CD14-positive monocyte (primary cell): Measurements from ENCODE around the gene UFSP1. TPM values are rescaled to one million over a fixed set of nuclear protein-coding genes. Genes with fewer than 3 reads are reported as not detected.
"Not testable (repeated sequence)": the region's sequence is repeated elsewhere in the genome, so short reads cannot be mapped to it uniquely, and the experiment has no call there.

Experiments
- DNase-seq, 3 donors: peaks; one replicate each; pipeline ENCODE4 v3.0.0-alpha.2; 2011 to 2022
- H2AFZ ChIP-seq: 2 replicates; pipeline ENCODE4 v1.6.0; 2012; ENCODE audit warnings: mild to moderate bottlenecking, low read depth, low read length, inconsistent platforms; ENCODE audit not compliant: insufficient read depth, poor library complexity, severe bottlenecking
- H3K27ac ChIP-seq, 2 donors: 1 replicate in 1 of 2; 2 replicates in 1 of 2; pipeline ENCODE4 v1.5.1; 2012 to 2013; ENCODE audit warnings: low read length in 2 of 2, control low read depth in 1 of 2, inconsistent platforms in 1 of 2, low read depth in 1 of 2, mild to moderate bottlenecking in 1 of 2
- H3K27me3 ChIP-seq, 2 donors: one replicate each; pipeline versions ENCODE4 v1.6.0 to v1.6.1; 2011 to 2013; ENCODE audit warnings: low read length in 2 of 2; ENCODE audit not compliant: control insufficient read depth in 2 of 2, insufficient read depth in 2 of 2
- H3K36me3 ChIP-seq, 2 donors: replicated peaks in 1 of 2; 1 replicate in 1 of 2; 2 replicates in 1 of 2; pipeline versions ENCODE4 v1.5.1 to v1.6.1; 2012 to 2013; ENCODE audit warnings: low read length in 2 of 2, control low read depth in 1 of 2, inconsistent platforms in 1 of 2, mild to moderate bottlenecking in 1 of 2; ENCODE audit not compliant: insufficient read depth in 2 of 2, control insufficient read depth in 1 of 2
- H3K4me1 ChIP-seq, 2 donors: 1 replicate in 1 of 2; 2 replicates in 1 of 2; pipeline versions ENCODE4 v1.5.1 to v1.6.1; 2012 to 2013; ENCODE audit warnings: low read length in 2 of 2, control low read depth in 1 of 2, inconsistent platforms in 1 of 2, mild to moderate bottlenecking in 1 of 2, moderate library complexity in 1 of 2; ENCODE audit not compliant: insufficient read depth in 2 of 2, control insufficient read depth in 1 of 2
- H3K4me2 ChIP-seq: replicated peaks from 2 replicates; pipeline ENCODE3; 2012; ENCODE audit warnings: low read length, moderate library complexity, mild to moderate bottlenecking; ENCODE audit not compliant: poor library complexity, severe bottlenecking; ENCODE audit errors: extremely low read depth
- H3K4me3 ChIP-seq, 3 experiments: fragments of 200-600 bp in 1 of 3; sonication (generic) in 1 of 3; replicated peaks in 1 of 3; 1 replicate in 2 of 3; 2 replicates in 1 of 3; pipeline ENCODE4 v1.5.1; 2011 to 2013; ENCODE audit warnings: low read length in 3 of 3, mild to moderate bottlenecking in 3 of 3, control low read depth in 2 of 3, low read depth in 2 of 3, inconsistent platforms in 1 of 3, moderate library complexity in 1 of 3
- H3K79me2 ChIP-seq: 2 replicates; pipeline ENCODE4 v1.6.0; 2012; ENCODE audit warnings: mild to moderate bottlenecking, control low read depth, inconsistent platforms, low read length, moderate library complexity; ENCODE audit not compliant: insufficient read depth
- H3K9ac ChIP-seq: 2 replicates; pipeline ENCODE4 v1.6.0; 2017; ENCODE audit warnings: low read length, mild to moderate bottlenecking; ENCODE audit not compliant: insufficient read depth, poor library complexity, severe bottlenecking
- H3K9me3 ChIP-seq, 2 donors: replicated peaks in 1 of 2; 1 replicate in 1 of 2; 2 replicates in 1 of 2; pipeline versions ENCODE4 v1.5.1 to v1.6.1; 2012 to 2013; ENCODE audit warnings: low read length in 2 of 2, control low read depth in 1 of 2; ENCODE audit not compliant: control insufficient read depth in 1 of 2, insufficient read depth in 1 of 2
- H4K20me1 ChIP-seq: 2 replicates; pipeline ENCODE4 v1.6.0; 2012; ENCODE audit warnings: mild to moderate bottlenecking, low read length, control low read depth, moderate library complexity; ENCODE audit not compliant: insufficient read depth
- H3K27ac Mint-ChIP-seq, 7 donors: one replicate each; pipeline ENCODE4 v1.8.0; 2020; ENCODE audit warnings: mild to moderate bottlenecking in 7 of 7, mixed read lengths in 7 of 7, moderate library complexity in 6 of 7, inconsistent platforms in 2 of 7
- H3K27me3 Mint-ChIP-seq, 3 donors: one replicate each; pipeline ENCODE4 v1.8.0; 2021 to 2022; ENCODE audit warnings: low read depth in 3 of 3, mild to moderate bottlenecking in 3 of 3, mixed read lengths in 3 of 3, moderate library complexity in 3 of 3, inconsistent platforms in 1 of 3
- H3K36me3 Mint-ChIP-seq, 2 donors: one replicate each; pipeline ENCODE4 v1.8.0; 2020; ENCODE audit warnings: mixed read lengths in 2 of 2, inconsistent platforms in 1 of 2, mild to moderate bottlenecking in 1 of 2
- H3K4me1 Mint-ChIP-seq: one replicate; pipeline ENCODE4 v1.8.0; 2020; ENCODE audit warnings: mild to moderate bottlenecking, mixed read lengths
- H3K4me3 Mint-ChIP-seq, 2 donors: one replicate each; pipeline ENCODE4 v1.8.0; 2020; ENCODE audit warnings: mild to moderate bottlenecking in 2 of 2, mixed read lengths in 2 of 2, moderate library complexity in 1 of 2
- H3K9me3 Mint-ChIP-seq, 7 donors: one replicate each; pipeline ENCODE4 v1.8.0; 2020 to 2022; ENCODE audit warnings: mixed read lengths in 7 of 7, mild to moderate bottlenecking in 6 of 7, moderate library complexity in 6 of 7, inconsistent platforms in 2 of 7
- WGBS: methylation state at CpG from one replicate; pipeline ENCODE4 v1.1.5; 2013; ENCODE audit warnings: missing lambda C conversion rate; ENCODE audit not compliant: insufficient coverage; 5-methylcytosine and 5-hydroxymethylcytosine counted together
- intact Hi-C, 2 donors: fragments of 100-400 bp; cut with micrococcal nuclease; formaldehyde crosslinking; loops; one replicate each; pipeline versions ENCODE4 v1.15.0 to v1.15.1; 2023
- polyA plus RNA-seq, 3 donors: library from polyadenylated mRNA; depleted of rRNA in 1 of 3; unstranded in 2 of 3; stranded (reverse) in 1 of 3; fragments of 300-500 nt in 2 of 3; fragments of >200 nt in 1 of 3; fragmentation: Illumina TruSeq in 2 of 3; gene quantifications; 1 replicate in 2 of 3; 2 replicates in 1 of 3; pipeline ENCODE4 v1.2.3, GENCODE V29; 2012 to 2021
- TF ChIP-seq, protein P1 (sequence below): fragments of 200-600 bp; IDR thresholded peaks from one replicate; pipeline ENCODE4 v1.8.0; 2022; ENCODE audit warnings: antibody characterized with exemption, mild to moderate bottlenecking

The UFSP1 gene
- polyA plus RNA-seq, 3 donors = 0.57 to 0.76 (median 0.57) TPM

DNA sequence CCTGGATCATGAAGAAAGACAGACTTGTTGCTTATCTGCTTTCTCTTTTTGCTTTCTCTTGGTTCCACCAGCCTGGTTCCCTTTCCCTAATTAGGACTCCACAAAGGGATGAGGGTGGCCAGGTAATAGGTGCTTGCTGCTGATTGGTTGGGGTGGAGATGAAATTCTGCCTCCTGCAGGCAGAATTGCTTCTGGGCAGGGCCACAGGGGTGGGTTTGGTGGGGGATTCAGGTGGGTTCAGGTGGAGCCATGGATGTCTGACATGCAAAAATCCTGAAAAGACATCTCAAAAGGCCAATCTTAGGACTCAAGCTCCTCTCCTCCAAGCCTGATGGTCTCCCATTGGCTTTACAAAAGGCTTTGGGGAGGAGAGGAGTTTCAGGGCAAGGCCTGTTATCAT lies 31.5 kb upstream of the UFSP1 start:
- intact Hi-C loops = no loop called here
- no peak overlapping the region for H3K27ac ChIP-seq
- no peak overlapping the region for H2AFZ ChIP-seq
- no peaks in the 10 kb centered on the region for H3K36me3 ChIP-seq
- H3K4me1 ChIP-seq = peaks cover 4 to 5% of the 10 kb centered on the region in 2 donors
- peaks cover 9 to 31% (median 30%) of the 10 kb centered on the region in 3 donors for H3K27me3 Mint-ChIP-seq
- no peak overlapping the region for H3K4me3 Mint-ChIP-seq
- peaks cover 0 to 2% (median 0%) of the 10 kb centered on the region in 7 donors for H3K9me3 Mint-ChIP-seq
- H3K27me3 ChIP-seq = no peaks in the 10 kb centered on the region
- H3K4me2 ChIP-seq = no peak overlapping the region
- no peak for DNase-seq
- H3K9ac ChIP-seq = no peak overlapping the region
- no peak overlapping the region for H3K4me3 ChIP-seq
- no peaks in the 10 kb centered on the region for H3K79me2 ChIP-seq
- H3K36me3 Mint-ChIP-seq = no peaks in the 10 kb centered on the region
- no peaks in the 10 kb centered on the region for H4K20me1 ChIP-seq
- TF ChIP-seq, protein P1, sequence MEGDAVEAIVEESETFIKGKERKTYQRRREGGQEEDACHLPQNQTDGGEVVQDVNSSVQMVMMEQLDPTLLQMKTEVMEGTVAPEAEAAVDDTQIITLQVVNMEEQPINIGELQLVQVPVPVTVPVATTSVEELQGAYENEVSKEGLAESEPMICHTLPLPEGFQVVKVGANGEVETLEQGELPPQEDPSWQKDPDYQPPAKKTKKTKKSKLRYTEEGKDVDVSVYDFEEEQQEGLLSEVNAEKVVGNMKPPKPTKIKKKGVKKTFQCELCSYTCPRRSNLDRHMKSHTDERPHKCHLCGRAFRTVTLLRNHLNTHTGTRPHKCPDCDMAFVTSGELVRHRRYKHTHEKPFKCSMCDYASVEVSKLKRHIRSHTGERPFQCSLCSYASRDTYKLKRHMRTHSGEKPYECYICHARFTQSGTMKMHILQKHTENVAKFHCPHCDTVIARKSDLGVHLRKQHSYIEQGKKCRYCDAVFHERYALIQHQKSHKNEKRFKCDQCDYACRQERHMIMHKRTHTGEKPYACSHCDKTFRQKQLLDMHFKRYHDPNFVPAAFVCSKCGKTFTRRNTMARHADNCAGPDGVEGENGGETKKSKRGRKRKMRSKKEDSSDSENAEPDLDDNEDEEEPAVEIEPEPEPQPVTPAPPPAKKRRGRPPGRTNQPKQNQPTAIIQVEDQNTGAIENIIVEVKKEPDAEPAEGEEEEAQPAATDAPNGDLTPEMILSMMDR = no peak
- peaks cover 10% of the 10 kb centered on the region for H3K4me1 Mint-ChIP-seq
- H3K27ac Mint-ChIP-seq = no peak overlapping the region
- no peaks in the 10 kb centered on the region for H3K9me3 ChIP-seq

DNA sequence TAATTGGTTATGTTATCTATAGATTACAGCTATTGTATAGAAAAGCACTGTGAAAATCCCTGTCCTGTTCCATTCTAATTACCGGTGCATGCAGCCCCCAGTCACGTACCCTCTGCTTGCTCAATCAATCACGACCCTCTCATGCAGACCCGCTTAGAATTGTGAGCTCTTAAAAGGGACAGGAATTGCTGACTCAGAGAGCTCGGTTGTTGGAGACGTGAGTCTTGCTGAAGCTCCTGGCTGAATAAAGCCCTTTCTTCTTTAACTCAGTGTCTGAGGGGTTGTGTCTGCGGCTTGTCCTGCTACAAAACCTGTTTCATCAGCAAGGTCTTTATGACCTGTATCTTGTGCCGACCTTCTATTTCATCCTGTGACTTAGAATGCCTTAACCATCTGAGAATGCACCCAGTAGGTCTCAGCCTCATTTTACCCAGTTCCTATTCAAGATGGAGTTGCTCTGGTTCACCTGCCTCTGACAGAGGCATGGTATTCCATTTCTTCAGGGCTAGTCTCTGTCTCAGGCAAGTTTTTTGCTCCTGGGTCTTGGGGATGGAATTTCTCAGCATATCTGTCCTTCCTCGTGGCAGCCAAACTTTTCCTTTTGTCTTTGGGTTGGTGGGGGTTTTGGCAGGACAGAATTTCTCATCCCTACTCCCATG lies 30.4 kb upstream of the UFSP1 start:
- H3K36me3 Mint-ChIP-seq, H3K4me3 ChIP-seq, H4K20me1 ChIP-seq, H3K36me3 ChIP-seq, DNase-seq, H3K27ac Mint-ChIP-seq, H3K79me2 ChIP-seq, H3K4me2 ChIP-seq, H3K27ac ChIP-seq, H3K9me3 ChIP-seq, H3K27me3 ChIP-seq, intact Hi-C loops, H3K9me3 Mint-ChIP-seq, H2AFZ ChIP-seq, H3K9ac ChIP-seq: not testable (repeated sequence)
- Mint-ChIP-seq H3K4me1 (peaks cover 14% of the 10 kb centered on the region), H3K27me3 (peaks cover 9 to 31% (median 31%) of the 10 kb centered on the region in 3 donors), H3K4me3 (peak overlapping the region in 1 of 2 donors; percentile 14)
- peaks cover 14 to 16% of the 10 kb centered on the region in 2 donors for H3K4me1 ChIP-seq
- WGBS = 88% methylated on average over 8 of the region's 9 CpGs

DNA sequence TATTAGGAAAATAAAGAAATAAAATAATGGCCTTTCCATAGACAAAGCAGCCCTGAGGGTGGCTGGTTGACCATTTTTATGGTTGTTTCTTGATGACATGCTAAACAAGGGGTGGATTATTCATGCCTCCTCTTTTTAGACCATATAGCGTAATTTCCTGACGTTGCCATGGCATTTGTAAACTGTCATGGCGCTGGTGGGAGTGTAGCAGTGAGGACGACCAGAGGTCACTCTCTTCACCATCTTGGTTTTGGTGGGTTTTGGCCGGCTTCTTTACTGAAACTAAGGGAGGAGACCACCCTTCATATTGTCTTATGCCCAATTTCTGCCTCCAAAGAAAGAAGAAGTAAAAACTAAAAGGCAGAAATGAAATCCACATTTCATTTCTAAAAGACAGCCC lies 29.8 kb upstream of the UFSP1 start:
- intact Hi-C loops, H3K36me3 Mint-ChIP-seq, H3K4me3 ChIP-seq, H3K79me2 ChIP-seq, H3K9ac ChIP-seq, H2AFZ ChIP-seq, H3K4me3 Mint-ChIP-seq, H3K27ac ChIP-seq, H3K9me3 Mint-ChIP-seq, H3K9me3 ChIP-seq, H3K4me2 ChIP-seq, H3K36me3 ChIP-seq, H3K27me3 ChIP-seq, DNase-seq, H4K20me1 ChIP-seq: not testable (repeated sequence)
- H3K27ac Mint-ChIP-seq = peak overlapping the region in 2 of 7 donors; percentile 27 to 43
- H3K27me3 Mint-ChIP-seq = peaks cover 9 to 31% (median 31%) of the 10 kb centered on the region in 3 donors
- peaks cover 16% of the 10 kb centered on the region for H3K4me1 Mint-ChIP-seq
- peaks cover 17 to 19% of the 10 kb centered on the region in 2 donors for H3K4me1 ChIP-seq
- WGBS = no CpG with 5 or more reads among the region's 5 CpGs
